ENCODE results near the gene LSM12.

LSM12 gene

DNA sequence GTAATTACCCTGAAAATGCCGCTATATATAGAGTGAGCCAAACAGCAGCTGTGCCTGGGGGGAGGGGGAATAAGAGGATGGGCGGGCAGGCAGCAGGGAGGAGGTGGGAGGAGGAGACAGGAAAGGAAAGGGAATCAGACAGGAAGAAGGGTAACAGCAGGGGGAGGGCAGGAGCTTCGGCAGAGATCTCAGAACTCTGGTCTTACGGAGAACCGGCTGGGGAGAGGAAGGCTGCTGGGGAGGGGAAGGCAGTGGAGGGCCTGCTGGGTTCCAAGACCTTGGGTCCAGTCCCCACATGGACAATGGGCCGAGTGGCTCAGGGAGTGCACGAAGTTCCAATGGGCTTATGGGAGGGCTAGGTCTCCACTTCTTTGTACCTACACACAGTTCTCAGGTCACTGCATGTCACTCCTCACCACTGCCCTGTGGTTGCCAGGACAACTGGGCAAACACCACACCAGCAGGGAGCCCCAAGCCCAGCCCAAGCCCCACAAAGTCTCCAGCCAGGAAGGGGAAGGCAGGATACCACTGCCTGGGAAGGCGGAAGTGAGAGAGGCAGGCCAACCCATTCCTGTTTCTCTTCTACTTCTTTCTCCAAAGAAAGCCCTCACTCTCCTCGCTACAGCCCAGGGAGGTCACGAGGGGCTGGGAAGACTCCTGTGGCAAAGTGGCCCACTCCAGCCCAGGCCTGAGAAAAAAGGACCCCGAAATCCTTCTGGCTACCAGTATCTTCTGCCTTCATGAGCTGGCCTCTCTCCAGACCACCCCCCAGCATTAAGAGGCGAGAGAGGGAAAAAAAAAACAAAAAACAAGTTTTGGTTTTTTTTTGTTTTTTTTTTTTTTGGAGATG, 29.4 kb upstream of the LSM12 start:
- DNase-seq, result peak in 53 of 58 donors; percentile 14 to 83 (median 58)

DNA sequence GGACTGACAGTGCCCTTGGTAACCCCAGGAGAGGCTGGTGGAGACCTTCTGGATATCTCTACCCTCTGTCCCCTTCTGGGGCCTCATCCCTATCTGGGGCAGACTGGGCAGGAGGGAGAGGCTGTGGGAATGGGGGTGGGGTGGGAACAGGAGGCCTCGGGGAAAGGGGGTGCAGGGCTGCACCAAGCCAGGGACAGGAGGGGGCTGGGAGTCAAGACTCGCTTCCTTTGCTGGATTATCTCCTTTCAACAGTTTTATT, 28.8 kb upstream of the LSM12 start:
- DNase-seq, result no peak

DNA sequence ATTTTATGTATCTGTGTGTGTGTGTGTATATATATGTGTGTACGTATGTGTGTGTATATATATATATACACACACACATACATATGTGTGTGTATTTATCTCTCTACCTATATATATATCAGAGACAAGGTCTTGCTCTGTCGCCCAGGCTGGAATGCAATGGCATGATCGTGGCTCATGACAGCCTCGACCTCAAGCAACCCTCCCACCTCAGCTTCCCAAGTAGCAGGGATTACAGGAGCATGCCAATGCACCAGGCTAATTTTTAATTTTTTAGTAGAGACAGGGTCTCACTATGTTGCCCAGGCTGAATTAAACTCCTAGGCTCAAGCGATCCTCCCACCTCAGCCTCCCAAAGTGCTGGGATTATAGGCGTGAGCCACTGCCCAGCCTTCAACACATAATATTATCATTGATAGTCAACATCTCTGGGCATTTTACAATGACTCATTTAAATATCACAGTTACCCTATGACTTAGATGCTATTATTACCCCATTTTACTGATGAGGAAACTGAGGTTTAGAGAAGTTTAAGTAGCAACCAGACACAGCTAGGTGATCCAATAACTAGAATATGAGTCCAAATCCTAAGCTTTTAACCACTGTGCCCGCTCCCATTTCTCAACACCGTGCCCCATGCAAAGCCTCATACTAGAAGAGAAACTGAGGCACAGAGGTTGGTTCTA, 28.4 kb upstream of the LSM12 start:
- no peak for DNase-seq

DNA sequence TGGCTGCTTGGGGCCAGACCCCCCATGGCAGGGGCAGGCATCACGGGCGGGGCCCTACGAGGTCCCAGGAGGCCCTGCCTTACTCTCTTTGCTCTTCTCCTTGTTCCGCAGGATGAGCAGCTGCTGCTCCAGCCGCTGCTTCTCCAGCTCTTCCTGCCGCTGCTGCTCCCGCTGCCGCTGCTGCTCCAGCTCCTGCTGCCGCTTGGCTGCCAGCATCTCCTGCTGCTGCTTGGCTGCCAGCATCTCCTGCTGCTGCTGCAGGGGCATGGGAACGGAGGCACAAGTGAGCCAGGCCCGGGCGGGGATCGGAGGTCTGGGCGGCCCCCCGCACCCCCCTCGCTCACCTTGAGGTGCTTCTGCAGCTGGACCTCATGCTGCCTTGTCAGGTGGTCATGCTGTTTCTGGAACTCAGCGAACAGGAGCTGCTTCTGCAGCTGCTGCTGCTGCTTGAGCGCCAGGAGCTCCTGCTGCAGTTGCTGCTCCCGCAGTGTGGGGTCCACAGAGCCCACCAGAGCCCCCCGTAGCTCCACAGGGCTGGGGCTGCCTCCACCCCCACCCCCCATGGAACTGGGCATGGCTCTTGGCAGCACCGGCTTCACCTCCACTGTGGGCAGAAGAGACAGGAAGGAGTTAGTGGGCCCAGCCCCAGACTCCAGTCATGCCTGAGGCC, 26.9 kb upstream of the LSM12 start:
- DNase-seq, result no peak

DNA sequence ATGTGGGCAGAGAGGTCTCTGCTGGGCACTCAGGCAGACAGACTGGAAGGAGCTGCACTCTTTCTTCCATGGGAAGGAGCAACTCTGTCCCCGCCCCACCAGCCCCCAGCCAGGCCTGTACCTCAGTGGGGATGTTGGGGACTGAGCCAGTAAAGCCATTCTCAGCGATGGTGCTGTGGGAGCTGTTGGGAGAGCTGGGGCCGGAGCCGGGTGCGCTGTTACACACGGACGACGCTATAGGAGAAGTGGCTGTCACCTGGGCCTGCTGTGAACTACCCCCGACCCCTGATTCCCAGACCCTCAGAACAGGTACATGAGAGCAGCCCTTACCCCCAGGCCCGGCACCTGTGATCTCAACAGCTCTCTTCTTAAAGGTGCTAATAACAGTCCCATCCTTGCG, 25.6 kb upstream of the LSM12 start:
- no peak for DNase-seq

DNA sequence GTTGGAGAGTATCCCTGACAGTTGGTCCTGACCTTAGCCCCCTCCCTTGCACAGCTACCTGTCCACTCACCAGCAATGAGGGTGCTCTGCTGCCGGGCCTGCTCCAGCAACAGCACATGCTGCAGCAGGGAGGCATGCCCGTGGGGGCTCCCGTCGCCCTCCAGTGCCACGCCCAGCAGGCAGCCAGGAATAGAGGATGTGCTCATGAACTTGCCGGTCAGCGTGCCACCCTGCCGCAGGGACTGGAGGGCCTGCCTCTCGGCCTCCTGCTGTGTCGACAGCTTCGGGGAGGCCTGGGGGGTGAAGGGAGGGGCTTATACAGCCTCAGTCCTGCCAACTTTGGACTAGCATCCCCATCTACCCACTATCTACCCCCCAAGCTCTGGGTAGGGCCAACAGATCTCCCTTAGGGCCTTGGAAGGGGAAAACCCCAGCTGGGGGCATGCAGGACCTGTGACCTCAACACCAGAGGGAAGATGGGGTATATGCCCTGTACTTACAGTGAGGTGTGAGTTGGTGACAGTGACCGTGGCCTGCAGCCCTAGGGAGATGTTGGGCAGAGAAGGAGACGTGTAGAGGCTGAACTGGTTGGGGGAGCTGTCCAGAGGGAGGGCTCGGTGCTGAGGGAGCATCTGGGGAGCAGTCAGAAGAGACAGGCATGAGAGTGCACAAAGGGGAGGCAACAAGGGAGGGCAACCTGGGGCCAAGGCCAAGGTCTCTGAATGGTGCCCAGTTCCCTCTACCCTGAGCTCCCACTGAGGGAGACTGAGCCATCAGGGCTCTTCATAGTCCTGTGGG, 24.9 kb upstream of the LSM12 start:
- no peak for DNase-seq

DNA sequence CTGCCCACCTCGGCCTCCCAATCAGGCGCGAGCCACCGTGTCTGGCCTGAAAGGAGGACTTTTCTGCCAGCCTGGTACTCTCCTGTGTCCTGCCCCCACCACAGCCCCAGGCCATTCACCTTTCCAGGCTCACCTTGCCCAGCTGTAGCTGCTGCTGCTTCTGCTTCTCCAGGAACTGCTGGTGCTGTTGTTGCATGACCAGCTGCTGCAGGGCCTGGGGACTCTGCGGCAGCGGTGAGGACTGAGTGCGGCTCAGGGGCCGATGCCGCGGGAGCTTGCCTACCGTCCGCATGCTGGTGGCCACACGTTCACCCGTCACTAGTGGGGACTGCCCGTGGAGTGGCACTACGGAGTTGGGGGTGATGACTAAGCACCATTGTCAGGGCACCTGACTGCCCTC, 21.8 kb upstream of the LSM12 start:
- DNase-seq, result no peak

DNA sequence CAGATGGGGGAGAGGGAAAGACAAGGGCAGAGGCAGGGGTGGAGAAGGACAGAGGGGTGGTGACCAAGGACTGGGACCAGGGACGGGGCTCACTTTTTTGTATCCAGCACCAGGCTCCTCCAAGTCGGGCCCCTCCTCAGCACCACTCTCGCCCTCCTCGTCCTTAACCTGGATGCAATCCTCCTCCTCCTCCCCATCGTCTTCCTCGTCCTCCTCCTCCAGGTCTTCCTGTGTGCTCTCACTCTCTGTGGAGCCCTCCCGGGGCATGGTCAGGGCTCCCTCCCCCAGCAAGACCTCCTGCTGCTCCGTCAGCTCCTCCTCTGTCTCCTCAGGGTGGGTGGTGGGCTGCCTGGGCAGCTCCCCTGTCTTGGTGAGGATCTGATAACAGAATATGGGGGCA, 20.8 kb upstream of the LSM12 start:
- DNase-seq, result no peak

DNA sequence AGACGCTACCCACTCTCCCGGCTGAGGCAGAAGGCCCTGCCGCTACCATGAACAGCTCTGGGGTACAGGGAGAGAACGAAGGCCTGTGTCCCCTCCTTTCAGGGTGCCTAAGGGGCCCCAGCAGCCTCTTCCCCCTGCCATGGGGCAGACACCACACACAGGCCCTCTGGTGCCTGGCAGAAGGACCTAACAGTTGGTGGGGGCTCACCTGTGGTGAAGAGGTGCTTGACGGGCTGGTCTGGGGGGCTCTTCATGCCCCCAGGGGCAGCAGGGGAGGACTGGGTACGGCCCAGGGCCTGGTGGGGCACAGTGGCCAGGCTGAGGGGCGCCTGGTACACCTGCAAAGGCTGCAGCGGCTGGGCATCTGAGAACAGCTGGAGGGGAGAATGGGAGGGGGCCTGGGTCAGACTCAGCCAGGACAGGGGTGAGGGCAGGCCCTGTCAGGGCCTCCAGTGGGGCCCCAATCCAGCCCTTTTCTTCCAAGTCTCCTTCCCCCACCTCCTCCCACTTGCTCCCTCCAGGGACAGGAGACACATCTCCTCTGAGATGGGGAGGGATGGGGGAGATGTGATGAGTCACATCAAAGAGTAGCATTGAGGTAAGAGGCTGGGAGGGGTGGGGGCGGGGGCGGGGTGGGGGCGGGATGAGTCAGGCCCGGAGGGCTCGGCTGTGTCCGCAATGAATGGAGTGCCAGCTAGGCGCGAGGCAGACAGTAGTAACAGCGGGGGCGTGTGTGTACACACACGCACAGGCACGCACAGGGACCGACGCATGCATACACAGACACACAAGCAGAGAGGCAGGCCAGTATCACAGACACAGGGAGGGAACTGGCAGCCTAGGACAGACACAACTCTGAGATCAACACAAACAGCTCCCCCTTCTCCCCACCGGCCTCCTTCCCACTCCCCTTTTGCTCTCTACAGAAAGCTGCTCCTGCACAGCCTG, 20.2 kb upstream of the LSM12 start:
- peak in 42 of 58 donors; percentile 10 to 83 (median 40) for DNase-seq

DNA sequence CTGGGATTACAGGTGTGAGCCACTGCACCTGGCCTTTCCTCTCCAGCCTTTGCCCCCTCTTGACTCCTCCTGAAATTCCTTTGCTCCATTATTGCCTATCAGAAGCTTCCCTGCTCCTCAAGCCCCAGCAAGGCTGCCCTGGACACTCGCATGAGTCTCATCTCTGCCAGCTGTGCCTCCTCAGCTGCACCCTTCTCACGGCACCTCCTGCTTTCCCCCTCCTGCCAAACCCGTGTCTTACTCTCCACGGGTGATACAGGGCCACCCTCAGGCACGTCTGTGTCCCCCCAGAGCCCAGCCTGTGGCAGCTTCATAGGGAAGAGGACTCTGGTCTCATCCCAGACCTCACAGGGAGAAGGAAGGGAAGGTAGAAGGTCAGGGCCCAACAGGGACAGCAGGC, 19.4 kb upstream of the LSM12 start:
- no peak for DNase-seq

DNA sequence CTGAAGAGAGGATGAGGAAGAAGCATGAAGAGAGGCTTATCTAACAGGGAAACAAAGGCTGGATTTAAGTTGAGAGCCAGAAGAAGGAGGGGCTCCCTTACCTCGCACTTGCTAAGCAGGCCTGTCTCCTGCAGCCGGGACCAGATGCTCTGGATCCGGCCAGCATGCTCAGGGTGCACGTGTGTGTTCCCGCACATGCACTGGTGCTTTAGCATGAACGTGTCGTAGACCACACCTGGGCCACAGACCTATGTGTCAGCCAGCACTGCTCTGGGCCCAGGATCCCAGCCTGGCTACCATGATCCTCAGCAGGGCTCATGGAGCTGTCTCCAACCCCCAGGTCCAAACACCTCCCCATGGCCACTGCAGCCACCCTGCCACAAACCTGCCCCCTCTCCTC, 18.4 kb upstream of the LSM12 start:
- DNase-seq, result no peak

DNA sequence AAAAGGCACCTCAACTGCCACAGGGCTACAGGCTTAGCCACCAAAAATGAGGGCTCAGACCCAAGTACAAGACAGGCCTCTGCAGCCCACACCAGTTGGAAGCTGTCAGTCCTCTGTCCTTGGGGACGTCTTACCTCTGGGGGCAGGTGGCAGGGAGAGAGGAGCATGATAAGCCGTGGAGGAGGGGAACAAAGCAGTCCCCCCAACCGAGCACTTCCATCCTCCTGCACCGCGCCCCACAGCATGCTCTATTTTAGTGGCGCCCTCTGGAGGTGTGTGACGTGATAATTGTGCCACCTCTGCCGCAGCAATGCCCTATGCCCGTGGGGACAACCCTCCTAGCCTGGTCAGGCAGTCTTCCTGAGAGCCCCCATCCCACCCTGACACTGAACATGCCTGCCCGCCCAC, 17.7 kb upstream of the LSM12 start:
- no peak for DNase-seq

DNA sequence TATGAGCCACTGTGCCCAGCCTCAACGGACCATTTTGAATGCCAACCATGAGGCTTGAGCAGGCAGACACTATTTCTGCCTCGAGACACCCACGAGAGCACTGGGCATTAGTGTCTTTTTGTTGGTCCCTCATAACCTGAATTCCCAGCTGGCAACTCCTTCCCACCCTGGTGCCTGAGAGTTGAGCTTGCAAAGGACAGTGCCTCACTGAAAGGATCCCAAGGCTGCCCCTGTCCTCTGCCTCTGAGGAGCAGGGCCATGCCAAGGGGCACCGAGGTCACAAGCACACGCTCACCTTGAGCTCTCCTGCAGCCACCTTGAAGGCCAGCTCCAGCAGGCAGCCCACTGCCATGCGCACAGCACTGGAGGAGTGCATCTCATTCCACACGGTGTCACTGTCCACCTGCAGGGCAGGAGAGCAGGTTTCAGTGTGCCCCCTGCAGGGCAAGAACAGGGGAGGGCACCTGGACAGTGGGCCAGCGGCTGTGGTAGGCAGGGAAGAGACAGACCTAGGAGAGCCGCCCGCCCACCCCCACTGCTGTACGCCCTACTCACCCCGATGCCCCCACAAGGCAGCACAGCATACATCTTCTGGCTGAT, 16.9 kb upstream of the LSM12 start:
- no peak for DNase-seq

DNA sequence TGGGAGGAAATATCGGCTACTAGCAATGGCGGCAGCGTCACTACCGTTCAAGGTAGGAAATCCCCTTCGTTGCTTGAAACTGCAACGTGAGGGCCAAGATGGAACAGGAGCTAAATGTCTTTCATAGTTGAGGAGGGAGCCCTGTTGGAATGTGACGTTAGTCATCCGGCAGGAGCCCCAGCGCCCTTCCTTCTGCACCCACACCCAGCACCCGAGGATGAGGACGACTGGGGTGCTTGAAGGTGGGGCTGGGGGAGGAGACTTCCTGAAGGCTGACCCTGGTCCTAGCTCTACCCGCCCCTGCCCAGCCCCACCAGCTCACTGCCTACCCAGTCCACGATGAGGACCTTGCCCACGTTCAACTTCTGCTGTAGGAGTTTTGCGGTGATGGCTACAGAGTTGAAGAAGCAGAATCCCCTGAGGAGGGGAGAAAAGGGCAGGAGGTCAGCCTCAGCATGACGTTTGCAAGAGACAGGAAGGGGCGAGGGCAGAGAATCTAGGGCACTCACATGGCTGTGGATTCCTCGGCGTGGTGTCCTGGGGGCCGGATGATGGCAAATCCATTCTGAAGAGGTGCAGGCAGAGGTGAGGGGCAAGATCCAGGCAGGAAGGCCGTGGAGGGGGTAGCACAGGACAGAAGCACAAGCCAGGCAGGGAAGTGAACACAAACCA, 15.9 kb upstream of the LSM12 start:
- no peak for DNase-seq

DNA sequence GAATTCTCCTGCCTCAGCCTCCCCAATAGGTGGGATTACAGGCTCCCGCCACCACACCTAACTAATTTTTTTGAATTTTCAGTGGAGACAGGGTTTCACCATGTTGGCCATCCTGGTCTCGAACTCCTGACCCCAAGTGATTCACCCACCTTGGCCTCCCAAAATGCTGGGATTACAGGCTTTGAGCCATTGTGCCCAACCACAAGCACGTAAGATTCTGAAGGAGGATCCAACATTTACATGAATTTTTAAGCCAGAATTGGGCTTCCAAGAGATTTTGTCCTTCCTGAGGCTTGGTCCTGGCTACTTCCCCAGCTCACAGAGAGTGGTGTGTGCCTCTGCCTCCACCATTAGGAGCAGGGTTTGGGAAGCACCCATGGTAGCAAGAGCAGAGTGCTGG, 15.2 kb upstream of the LSM12 start:
- no peak for DNase-seq

DNA sequence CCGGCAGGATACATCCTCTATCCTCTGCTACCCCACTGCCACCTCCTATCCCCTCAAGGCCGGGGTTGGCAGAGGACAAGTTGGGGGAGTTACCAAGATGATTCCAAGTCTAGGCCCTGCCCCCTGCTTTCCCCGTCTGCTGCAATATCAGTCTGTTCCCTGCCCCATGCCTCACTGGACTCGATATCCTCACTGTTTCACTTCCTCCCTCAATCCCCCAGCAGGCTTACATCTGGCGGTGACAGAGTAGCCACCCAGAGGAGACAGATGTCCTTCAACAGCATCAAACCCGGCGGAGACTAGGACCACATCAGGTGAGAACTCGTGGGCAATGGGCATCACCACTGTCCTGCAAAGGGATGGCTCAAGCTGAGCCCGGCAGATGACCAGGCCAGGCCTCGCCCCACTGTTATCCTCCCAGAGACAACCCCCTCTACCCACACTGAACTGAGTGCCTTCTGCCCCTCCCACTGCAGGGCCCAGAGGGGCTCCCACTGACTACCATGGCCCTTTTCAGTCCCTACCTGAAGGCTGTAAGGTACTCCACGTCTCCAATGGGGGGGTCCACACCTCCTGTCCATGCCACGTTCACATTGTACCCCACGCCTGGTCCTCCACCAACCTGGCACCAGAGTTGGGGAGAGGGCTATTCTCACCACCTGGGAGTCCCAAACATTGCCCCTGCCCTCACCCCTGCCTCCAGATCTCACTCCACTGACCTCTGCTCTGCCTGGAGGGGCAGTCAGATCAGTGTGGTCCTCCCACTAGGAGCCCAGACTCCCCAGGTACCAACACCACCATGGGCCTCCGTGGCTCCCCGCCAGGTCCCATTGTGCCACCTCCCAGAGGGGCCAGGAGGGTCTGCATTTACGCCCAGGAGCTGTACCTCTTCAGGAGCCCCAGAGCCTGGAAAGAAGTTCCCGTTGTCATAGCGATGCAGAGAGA, 13.7 kb upstream of the LSM12 start:
- DNase-seq, result no peak

DNA sequence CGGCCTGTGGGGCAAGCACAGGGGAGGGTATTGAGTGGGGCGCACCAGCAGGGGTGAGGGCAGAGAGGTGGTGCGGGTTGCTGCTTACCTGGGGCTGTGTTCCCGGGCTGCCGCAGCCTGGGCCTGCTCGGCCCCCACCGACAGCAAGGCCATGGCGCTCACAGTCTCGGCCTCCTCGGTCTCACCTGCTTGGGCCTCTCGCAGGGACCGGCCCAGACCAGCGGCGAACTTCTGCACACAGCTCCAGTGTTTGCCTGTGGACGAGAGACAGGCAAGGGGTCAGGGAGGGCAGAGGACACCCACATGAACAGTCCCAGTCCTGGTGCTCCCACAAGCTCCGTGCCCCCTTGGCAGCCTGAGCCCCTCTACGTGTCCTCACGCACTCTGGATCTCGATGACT, 11.9 kb upstream of the LSM12 start:
- DNase-seq, result no peak

DNA sequence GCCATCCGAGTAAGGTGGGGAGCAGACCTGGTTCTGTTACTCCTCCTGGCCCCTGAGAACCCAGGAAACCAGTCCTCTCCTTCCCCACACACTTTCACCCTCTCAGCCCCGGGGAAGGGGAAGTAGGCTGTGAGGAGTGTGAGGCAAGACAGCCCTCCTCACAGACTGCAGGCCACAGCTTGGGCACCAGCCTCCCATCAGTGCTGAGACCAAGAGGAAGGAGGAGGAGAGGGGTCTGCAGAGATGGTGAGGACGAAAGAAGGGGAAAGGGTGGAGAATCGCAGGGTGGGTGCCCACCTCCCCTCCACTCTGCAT, 11.1 kb upstream of the LSM12 start:
- DNase-seq, result peak in 2 of 58 donors; percentile 8 to 12
